HG02852 (cell line): ENCODE data around the gene PCDHB13.

Experiments used
- ATAC-seq: cut with Tn5 transposase; IDR thresholded peaks from one replicate; pipeline ENCODE4 v1.9.1; 2021; ENCODE audit warnings: mild to moderate bottlenecking, moderate library complexity; ENCODE audit not compliant: unreplicated experiment

PCDHB13 gene

DNA sequence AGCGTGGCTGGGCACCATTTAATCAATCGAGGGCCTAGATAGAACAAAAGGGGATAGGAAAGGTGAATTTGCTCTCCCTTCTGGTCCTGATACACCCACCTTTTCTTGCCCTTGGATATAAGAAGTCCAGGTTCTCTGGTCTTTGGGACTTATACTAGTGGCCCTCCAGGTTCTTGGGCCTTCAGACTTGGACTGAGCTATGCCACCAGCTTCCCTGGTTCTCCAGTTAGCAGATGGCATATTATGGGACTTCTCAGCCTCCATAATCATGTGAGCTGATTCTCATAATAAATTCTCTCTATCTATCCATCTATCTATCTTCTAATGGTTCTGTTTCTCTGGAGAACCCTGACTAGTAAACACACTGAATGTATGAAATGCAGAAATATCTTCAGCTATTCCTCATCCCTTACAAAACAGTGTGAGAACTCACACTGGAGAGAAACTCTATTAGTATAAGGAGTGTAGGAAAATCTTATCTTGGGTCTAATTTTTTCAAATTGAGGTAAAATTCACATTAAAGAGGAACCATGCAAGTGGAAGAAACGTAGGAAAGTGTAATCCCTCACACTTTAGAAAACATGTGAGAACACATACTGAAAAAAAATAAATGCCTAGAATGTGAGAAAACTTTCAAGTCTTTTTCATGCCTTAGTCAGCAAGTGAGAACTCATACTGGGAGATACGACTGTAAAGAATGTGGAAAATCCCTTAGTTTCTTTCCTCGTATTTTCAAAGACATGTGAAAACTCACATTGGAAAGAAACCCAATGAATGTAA lies 46.9 kb downstream of the PCDHB13 start:
- no peak for ATAC-seq

DNA sequence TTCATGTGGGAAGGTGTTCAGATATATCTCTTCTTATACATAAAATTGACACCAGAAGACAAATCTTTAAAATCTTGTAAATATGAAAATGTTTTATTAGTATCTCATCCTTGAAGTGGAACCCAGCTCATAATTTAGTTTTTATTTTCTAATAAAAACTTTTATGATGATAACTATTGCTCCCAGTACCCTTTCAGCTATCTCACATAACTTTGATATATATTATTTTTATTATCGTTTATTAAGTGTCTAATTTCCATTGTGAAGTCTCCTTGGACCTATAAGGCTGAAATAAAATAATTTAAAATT lies 47.5 kb downstream of the PCDHB13 start:
- no peak for ATAC-seq
